NT2/D1 (cell line): ENCODE results near the gene ANKRD13D.

Source experiments
- SUZ12 ChIP-seq: IDR thresholded peaks from 2 replicates; pipeline ENCODE4 v1.6.1; 2011; ENCODE audit not compliant: insufficient read length, insufficient read depth; ENCODE audit errors: extremely low read depth
- YY1 ChIP-seq: IDR thresholded peaks from 2 replicates; pipeline ENCODE4 v1.6.1; 2011; ENCODE audit not compliant: insufficient read length, insufficient read depth
- ZNF274 ChIP-seq: IDR thresholded peaks from 2 replicates; pipeline ENCODE4 v1.6.1; 2011; ENCODE audit warnings: mild to moderate bottlenecking, low read depth, low read length

GRCh38 chr11:67309166-67309565 is 20.1 kb downstream of the ANKRD13D start:
- TF ChIP-seq YY1 (no peak), ZNF274 (no peak), SUZ12 (no peak)
